Heart right ventricle (tissue), 16 donors: ENCODE measurements around the gene EXOSC7. TPM values are rescaled to one million over a fixed set of nuclear protein-coding genes. Genes with fewer than 3 reads are reported as not detected.

Experiments
- ATAC-seq, 8 donors: fragments of 200-7000 bp; cut with Tn5 transposase; one replicate each; pipeline ENCODE4 v1.9.1; 2020; ENCODE audit warnings: mild to moderate bottlenecking in 8 of 8, moderate library complexity in 8 of 8, moderate number of reproducible peaks in 1 of 8
- DNase-seq, 2 donors: peaks; one replicate each; pipeline ENCODE4 v3.0.0-alpha.2; 2020
- H3K27ac ChIP-seq, 10 donors: fragments of 200-600 bp; sonication (generic) in 2 of 10; one replicate each; pipeline versions ENCODE4 v1.5.0 to v1.8.0; 2020 to 2022; ENCODE audit warnings: mild to moderate bottlenecking in 3 of 10
- H3K27me3 ChIP-seq, 7 donors: fragments of 200-600 bp; one replicate each; pipeline ENCODE4 v1.8.0; 2021 to 2022; ENCODE audit warnings: mild to moderate bottlenecking in 2 of 7
- H3K36me3 ChIP-seq, 9 donors: fragments of 200-600 bp; sonication (generic) in 1 of 9; one replicate each; pipeline versions ENCODE4 v1.5.0 to v1.8.0; 2020 to 2022; ENCODE audit warnings: mild to moderate bottlenecking in 2 of 9
- H3K4me1 ChIP-seq, 9 donors: fragments of 200-600 bp; sonication (generic) in 1 of 9; one replicate each; pipeline versions ENCODE4 v1.5.0 to v1.8.0; 2020 to 2022; ENCODE audit warnings: mild to moderate bottlenecking in 4 of 9
- H3K4me3 ChIP-seq, 10 donors: fragments of 200-600 bp; sonication (generic) in 2 of 10; one replicate each; pipeline versions ENCODE4 v1.5.0 to v1.8.0; 2020 to 2022; ENCODE audit warnings: mild to moderate bottlenecking in 7 of 10, moderate library complexity in 2 of 10
- H3K9me3 ChIP-seq, 11 donors: fragments of 200-600 bp in 10 of 11; sonication (generic) in 2 of 11; one replicate each; pipeline versions ENCODE4 v1.5.0 to v1.8.0; 2013 to 2022; ENCODE audit warnings: mild to moderate bottlenecking in 2 of 11, control low read depth in 1 of 11, moderate library complexity in 1 of 11
- whole genome bisulfite sequencing, 2 donors: extraction: QIAGEN DNeasy Blood & Tissue Kit; methylation state at CpG; one replicate each; pipeline ENCODE4 v1.1.7; 2013; ENCODE audit warnings: inconsistent platforms in 1 of 2; 5-methylcytosine and 5-hydroxymethylcytosine counted together
- intact Hi-C, 10 donors: fragments of 100-400 bp; cut with DNase I; formaldehyde crosslinking; loops; one replicate each; pipeline versions ENCODE4 v1.11.1 to v1.14.2; 2022
- polyA plus RNA-seq, 2 donors: library from polyadenylated mRNA; stranded (reverse); fragments of 200-250 nt; gene quantifications; one replicate each; pipeline ENCODE4 v1.2.3, GENCODE V29; 2013
- total RNA-seq, 10 donors: library from RNA; stranded (reverse); fragmentation: NEBNext Ultra II Directional in 3 of 10; extraction: Animal tissue kit (Norgen Biotek cat#: 25700) in 3 of 10; gene quantifications; one replicate each; pipeline versions ENCODE4 v1.2.1 to v1.2.4, GENCODE V29; 2021 to 2023
- TF ChIP-seq, protein P1 (sequence below), 9 donors: fragments of 200-600 bp; sonication (generic) in 2 of 9; IDR thresholded peaks; one replicate each; pipeline versions ENCODE4 v1.5.0 to v1.8.0; 2021 to 2022; ENCODE audit warnings: antibody characterized with exemption in 9 of 9, mild to moderate bottlenecking in 5 of 9, moderate library complexity in 1 of 9
- donor health status: Arrhythmogenic right ventricular cardiomyopathy.
- donor health status: ischemic (EF 13 %, LVEDD 7.1; RV severe dilation, severe dysfunction).
- donor health status: healthy with polysubstance abuse.
- donor health status: DM: no; HTN: yes; CAD: no.
- donor health status: DM: no; HTN: no; CAD: no.
- donor health status: ischemic (EF 25% LVEDD 6.9; RV normal size, moderate dysfunction).
- donor health status: ischemic (EF 25% LVEDD 5.7; RV mildly dilated, moderate dysfunction).
- donor health status: healthy.
- donor health status: DM: yes; HTN: yes; CAD: no.
- donor health status: Ischemic cardiomyopathy.
- donor health status: ischemic (EF 35%, LVEDD 5.7; RV mildly dilated, moderate dysfunction).
- donor health status: nonischemic (EF 11% LVEDD 7.7; RV severe dilation, severe dysfunction).
- donor health status: DM: yes; HTN: yes; CAD: no.
- donor health status: PGD.
- donor health status: ischemic (EF 29% LVEDD 5.4; RV normal size, mild dysfunction).
- donor health status: nonischemic (EF 23%, LVEDD 6.1; RV moderate dilation, normal function).

The EXOSC7 gene
- total and polyA plus RNA-seq, 12 donors: 24.2 to 39.9 (median 32.1) TPM

DNA sequence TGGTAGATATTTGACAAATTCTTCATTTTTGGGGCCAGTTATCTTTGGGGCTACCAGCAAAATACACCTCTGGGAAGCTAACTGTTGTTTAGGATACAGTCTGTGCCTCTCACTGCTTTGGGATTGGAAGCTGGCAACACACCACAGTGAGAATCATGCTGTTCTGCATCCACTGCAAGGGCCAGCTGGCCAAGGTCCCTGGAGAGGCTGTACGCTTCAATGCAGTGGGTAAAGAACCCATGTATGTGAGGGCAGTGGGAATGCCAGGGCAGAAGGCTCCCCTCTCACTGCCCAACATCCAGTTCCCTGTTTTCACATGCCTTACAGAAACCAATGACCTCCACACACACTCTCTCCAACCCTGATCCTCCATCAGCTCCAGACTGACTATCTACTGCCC is 20.1 kb upstream of the EXOSC7 start:
- intact Hi-C loops: no loop called here
- DNase-seq: no peak
- WGBS, 2 donors: 80 to 88% methylated on average over 1 of the region's 1 CpG

DNA sequence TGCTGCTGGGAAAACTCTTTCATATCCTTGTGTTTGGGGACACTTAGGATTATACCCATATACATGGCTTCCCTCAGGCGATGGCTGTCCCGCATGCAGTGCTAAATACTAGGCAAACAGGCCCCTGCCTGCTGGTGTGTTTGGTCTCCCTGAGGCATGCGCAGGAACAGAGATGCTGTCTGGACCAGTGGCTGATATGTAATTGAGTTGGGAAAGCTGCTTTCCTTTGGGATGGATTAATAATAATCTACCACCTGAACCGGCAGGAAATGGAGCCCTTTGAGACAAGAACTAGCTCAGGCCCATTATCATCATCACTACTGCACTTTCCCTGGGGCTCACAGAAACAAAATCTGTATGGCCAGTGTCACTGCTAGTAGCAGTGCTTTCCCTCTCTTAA is 18.1 kb upstream of the EXOSC7 start:
- H3K4me1 ChIP-seq: peaks cover 0 to 51% (median 20%) of the 10 kb centered on the region in 9 donors
- peaks cover 0 to 56% (median 9%) of the 10 kb centered on the region in 9 donors for H3K36me3 ChIP-seq
- 93 to 97% methylated on average over 4 of the region's 4 CpGs for WGBS, 2 donors
- intact Hi-C loops: no loop called here
- H3K4me3 ChIP-seq: no peak overlapping the region
- DNase-seq (no peak), ATAC-seq (no peak)
- H3K27ac ChIP-seq: no peak overlapping the region
- TF ChIP-seq, protein P1, sequence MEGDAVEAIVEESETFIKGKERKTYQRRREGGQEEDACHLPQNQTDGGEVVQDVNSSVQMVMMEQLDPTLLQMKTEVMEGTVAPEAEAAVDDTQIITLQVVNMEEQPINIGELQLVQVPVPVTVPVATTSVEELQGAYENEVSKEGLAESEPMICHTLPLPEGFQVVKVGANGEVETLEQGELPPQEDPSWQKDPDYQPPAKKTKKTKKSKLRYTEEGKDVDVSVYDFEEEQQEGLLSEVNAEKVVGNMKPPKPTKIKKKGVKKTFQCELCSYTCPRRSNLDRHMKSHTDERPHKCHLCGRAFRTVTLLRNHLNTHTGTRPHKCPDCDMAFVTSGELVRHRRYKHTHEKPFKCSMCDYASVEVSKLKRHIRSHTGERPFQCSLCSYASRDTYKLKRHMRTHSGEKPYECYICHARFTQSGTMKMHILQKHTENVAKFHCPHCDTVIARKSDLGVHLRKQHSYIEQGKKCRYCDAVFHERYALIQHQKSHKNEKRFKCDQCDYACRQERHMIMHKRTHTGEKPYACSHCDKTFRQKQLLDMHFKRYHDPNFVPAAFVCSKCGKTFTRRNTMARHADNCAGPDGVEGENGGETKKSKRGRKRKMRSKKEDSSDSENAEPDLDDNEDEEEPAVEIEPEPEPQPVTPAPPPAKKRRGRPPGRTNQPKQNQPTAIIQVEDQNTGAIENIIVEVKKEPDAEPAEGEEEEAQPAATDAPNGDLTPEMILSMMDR (IDR thresholded peaks at IDR 0.05): no peak
- no peaks in the 10 kb centered on the region for H3K9me3 ChIP-seq
- no peaks in the 10 kb centered on the region for H3K27me3 ChIP-seq

More for the DNA sequence above, 20.1 kb upstream of the EXOSC7 start:
- H3K36me3 ChIP-seq: peaks cover 0 to 58% (median 9%) of the 10 kb centered on the region in 9 donors
- peaks cover 0 to 35% (median 8%) of the 10 kb centered on the region in 9 donors for H3K4me1 ChIP-seq
- ATAC-seq: peak in 3 of 8 donors; percentile 23 to 66 (median 31)
- no peak overlapping the region for H3K4me3 ChIP-seq
- no peaks in the 10 kb centered on the region for H3K27me3 ChIP-seq
- TF ChIP-seq, protein P1 (IDR thresholded peaks at IDR 0.05): no peak
- H3K27ac ChIP-seq: no peak overlapping the region
- H3K9me3 ChIP-seq: no peaks in the 10 kb centered on the region

- H3K4me1 ChIP-seq: peaks cover 0 to 54% (median 24%) of the 10 kb centered on the region in 9 donors
- 91 to 92% methylated on average over 7 of the region's 7 CpGs for WGBS, 2 donors
- H3K27me3 ChIP-seq: no peaks in the 10 kb centered on the region
- H3K36me3 ChIP-seq: peaks cover 0 to 52% (median 9%) of the 10 kb centered on the region in 9 donors
- no peak overlapping the region for H3K27ac ChIP-seq
- DNase-seq: no peak
- TF ChIP-seq, protein P1 (IDR thresholded peaks at IDR 0.05): no peak
- ATAC-seq: no peak
- H3K4me3 ChIP-seq: no peak overlapping the region
- intact Hi-C loops: no loop called here
- H3K9me3 ChIP-seq: no peaks in the 10 kb centered on the region
These were observed 17.7 kb upstream of the EXOSC7 start for GRCh38 chr3:44958386-44958785.

- peaks cover 0 to 51% (median 30%) of the 10 kb centered on the region in 9 donors for H3K4me1 ChIP-seq
- TF ChIP-seq, protein P1 (IDR thresholded peaks at IDR 0.05): no peak
- H3K9me3 ChIP-seq: no peaks in the 10 kb centered on the region
- ATAC-seq (no peak), DNase-seq (no peak)
- H3K36me3 ChIP-seq: peaks cover 0 to 39% (median 9%) of the 10 kb centered on the region in 9 donors
- no peak overlapping the region for H3K4me3 ChIP-seq
- intact Hi-C loops: no loop called here
- no peak overlapping the region for H3K27ac ChIP-seq
- H3K27me3 ChIP-seq: no peaks in the 10 kb centered on the region
- 96 to 97% methylated on average over 3 of the region's 3 CpGs for WGBS, 2 donors
These were observed 15.5 kb upstream of the EXOSC7 start for GRCh38 chr3:44960387-44961026.
